Peyer's patch (tissue), 4 donors: ENCODE results near the gene B3GALT5.

Experiments used
- CTCF ChIP-seq, 6 experiments: fragments of 450-650 bp in 4 of 6; fragments of 200-600 bp in 2 of 6; sonication (generic) in 1 of 6; IDR thresholded peaks; one replicate each; pipeline ENCODE4 v1.5.1; 2017 to 2019; ENCODE audit warnings: antibody characterized with exemption in 6 of 6, mild to moderate bottlenecking in 3 of 6, moderate library complexity in 1 of 6
- POLR2A ChIP-seq, 2 donors: fragments of 450-650 bp; IDR thresholded peaks; one replicate each; pipeline ENCODE4 v1.5.1; 2017; ENCODE audit warnings: antibody characterized with exemption in 2 of 2, mild to moderate bottlenecking in 2 of 2, moderate library complexity in 2 of 2

DNA sequence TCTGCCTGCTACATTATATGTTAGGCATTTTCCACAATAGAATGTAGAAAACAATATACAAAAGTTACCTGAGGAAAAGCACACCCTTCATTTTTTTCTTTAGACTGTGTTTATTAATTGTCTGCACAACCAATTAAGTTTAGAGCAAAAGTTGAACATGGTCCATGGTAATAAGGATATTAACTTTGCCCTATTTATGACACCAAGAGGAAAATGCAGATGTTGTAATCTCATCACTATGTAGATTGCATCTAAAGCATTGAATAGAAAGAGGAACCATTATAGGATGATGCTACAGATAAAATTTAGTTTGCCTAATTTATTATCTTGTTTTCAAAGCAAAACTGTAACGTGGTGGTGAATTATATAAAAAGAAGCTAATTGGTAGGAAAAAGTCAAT, 72.5 kb downstream of the B3GALT5 start:
- no peak for TF ChIP-seq CTCF (IDR thresholded peaks at IDR 0.05)
- TF ChIP-seq POLR2A (IDR thresholded peaks at IDR 0.05), result no peak
